ENCODE data around the gene VSNL1. TPM values are rescaled to one million over a fixed set of nuclear protein-coding genes. Genes with fewer than 3 reads are reported as not detected.

VSNL1 gene
- polyA plus RNA-seq, 3 donors, result 0.20 to 1.9 (median 0.30) TPM

DNA sequence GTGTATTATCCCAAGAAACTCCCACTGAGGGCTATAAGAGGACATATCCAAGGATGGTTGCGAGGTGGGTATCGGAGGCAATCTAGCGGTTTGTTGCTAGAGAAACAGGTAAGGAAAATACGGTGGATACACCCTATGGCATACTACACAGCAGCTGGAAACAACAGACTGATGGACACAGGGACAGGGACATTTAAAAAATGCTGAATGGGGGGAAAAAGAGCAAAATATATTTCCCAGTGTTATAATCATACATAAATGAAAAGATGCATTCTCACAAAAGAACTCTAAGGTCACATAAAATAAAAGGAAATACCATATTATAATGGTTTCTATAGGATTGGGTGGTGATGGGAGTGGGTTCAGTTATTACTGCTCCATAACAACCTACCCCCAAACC, 117.3 kb downstream of the VSNL1 start:
- 91 to 97% (median 97%) methylated on average over 4 of the region's 4 CpGs for WGBS, 3 donors
- H3K27ac ChIP-seq (ENCODE audit: low read depth, low read length), result no peak overlapping the region

DNA sequence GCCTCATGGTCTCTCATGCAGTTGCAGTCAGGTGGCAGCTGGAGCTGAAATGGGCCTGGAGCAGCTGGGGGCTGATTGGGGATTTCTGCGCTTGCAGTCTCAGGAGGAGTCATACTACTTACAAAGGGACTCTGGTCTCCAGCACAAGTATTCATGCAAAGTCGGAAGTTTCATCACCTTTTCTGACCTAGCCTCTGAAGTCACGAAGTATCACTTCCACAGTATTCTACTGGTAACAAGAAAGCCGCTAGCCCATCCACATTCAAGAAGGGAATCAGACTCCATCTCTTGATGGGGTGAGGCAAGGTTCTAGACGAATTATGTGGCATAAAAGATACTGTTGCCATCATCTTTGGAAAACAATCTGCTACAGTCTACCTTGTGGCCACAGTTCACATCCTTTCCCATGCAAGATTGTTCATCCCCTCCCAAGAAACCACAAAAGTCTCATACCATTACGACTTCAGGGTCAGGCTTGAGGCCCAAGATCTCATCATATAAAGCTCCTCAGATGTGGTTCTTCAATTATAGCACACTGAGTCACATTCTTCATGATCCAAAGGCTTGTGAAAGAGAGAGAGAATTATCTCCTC, 117.9 kb downstream of the VSNL1 start:
- H3K27ac ChIP-seq (ENCODE audit: low read depth, low read length), result no peak overlapping the region
- WGBS, 3 donors, result 77 to 94% (median 88%) methylated on average over 6 of the region's 6 CpGs

DNA sequence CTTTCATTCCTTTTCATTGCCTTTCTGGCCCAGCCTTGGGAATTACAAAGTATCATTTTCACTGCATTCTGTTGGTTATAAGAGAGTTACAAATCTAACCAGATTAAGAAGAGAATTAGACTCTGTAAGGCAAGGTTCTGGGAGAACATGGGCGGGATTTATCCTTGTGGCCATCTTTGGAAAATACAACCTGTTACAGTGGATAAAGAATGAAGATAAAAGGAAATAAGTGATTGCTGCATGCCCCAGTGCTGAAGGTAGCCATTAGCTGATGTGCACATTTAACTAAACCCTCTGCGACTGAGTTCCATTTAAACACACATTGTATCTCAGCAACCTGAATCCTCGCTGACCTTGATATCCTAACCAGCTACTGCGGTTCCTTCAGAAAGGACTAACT, 119.7 kb downstream of the VSNL1 start:
- 73 to 91% (median 87%) methylated on average over 4 of the region's 4 CpGs for WGBS, 3 donors
- H3K27ac ChIP-seq (ENCODE audit: low read depth, low read length), result no peak overlapping the region

DNA sequence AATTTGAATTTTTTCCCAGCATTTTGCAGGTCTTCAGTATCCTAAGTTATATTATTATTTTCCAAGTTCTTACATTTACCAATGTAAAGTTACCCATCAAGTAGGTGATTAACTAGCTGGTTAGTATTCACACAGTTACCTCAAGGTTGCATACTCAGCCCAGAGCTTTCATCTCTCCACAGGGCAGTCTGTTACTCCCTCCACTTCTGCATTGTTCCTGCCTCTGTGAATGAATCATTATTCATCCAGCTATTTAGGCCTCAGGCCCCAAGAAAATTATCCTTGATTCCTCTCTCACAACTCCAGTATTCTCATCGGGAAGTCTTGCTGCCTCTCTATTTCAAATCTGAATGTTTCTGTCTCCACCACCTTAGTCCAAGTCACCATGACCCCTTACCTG, 121.0 kb downstream of the VSNL1 start:
- 89 to 100% (median 98%) methylated on average over 1 of the region's 1 CpG for WGBS, 3 donors
- H3K27ac ChIP-seq (ENCODE audit: low read depth, low read length), result no peak overlapping the region

DNA sequence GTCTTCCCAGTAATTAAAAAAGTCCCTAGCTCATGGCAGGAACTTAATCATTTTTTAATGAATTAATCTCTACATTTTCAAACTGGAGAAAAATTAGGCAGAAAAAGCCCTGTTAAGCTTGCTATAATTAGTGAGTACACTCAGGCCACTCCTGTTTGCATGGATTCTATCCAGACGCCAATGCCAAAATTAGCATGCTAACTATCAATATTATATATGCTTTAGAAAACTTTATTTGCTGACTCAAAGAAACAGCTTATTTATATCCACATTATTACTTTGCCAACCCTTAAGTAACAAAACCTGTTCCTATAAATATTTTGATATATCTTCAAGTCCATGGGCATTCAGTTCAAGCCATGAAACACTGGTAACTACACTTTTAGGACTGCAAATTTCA, 122.2 kb downstream of the VSNL1 start:
- WGBS, 3 donors, result 84 to 95% (median 87%) methylated on average over 1 of the region's 1 CpG
- H3K27ac ChIP-seq (ENCODE audit: low read depth, low read length), result no peak overlapping the region

DNA sequence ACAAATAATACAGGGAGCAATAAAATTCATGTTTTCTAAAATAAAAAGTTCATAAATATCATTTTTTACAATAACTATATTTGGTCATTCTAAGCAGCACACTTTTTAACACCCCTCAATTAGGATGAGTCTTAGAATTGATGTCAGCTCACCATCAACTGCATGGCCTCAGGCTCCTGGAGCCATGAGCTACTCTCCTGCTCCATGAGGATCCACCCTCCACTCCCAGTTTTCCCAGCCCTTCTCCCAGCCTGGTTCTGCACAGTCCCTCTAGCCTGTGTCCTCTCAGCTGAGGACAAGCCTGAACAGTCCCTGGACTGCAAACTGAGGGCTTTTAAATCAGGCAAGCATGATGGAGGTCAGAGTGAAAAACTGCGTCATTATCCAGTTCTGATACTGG, 124.0 kb downstream of the VSNL1 start:
- WGBS, 3 donors, result 95 to 100% (median 98%) methylated on average over 1 of the region's 1 CpG
- no peak overlapping the region for H3K27ac ChIP-seq (ENCODE audit: low read depth, low read length)

DNA sequence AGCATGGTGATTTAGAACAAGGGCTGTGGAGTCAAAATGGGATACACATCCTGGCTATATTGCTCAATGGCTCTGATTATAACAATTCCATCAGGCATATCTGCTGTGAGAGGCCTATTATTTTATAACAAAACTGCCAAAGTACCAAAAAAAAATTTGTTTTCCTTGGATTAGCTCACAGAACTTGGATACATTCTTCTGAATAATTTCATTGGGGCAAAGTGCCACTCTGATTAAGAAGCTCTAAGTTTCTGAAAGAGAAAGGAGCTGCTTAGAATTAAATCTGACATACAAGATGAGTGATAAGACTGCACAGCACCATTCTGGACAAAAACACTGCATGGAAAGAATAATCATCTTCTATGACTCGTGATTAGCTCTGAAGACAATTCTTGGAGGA, 127.4 kb downstream of the VSNL1 start:
- H3K27ac ChIP-seq (ENCODE audit: low read depth, low read length), result no peak overlapping the region
- 81 to 88% (median 83%) methylated on average over 1 of the region's 1 CpG for whole genome bisulfite sequencing, 3 donors

DNA sequence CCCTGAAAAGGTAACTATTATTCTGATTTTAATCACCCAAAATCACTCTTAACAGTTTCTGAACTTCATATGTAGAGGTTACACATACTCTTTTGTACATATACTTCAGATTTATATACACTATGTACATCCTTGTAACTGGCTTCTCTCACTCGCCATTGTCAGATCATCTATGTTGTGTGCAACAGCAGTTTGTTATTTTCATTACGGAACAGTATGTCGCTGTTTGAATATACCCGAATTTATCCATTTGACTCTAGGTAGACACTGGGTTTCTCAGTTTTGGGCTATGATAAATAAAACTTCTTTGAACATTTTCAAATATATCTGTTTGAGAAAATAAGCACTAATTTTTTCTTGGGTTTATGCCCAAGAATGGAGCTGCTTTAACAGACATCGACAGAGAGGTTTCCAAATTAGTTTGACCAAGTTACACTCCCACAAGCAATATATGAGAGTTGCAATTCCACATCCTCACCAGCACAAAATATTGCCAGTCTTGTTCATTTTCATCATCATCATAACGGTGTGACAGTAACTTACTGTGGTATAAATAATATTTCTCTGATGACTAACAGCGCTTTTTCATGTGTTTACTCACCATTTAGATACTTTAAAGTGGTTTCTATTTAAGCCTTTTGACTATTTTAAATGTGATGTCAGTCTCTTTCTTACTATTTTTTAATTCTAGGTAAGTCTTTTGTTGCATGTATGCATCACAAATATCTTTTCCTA, 132.3 kb downstream of the VSNL1 start:
- no peak overlapping the region for H3K27ac ChIP-seq (ENCODE audit: low read depth, low read length)
- WGBS, 3 donors, result 84 to 86% (median 86%) methylated on average over 7 of the region's 7 CpGs

DNA sequence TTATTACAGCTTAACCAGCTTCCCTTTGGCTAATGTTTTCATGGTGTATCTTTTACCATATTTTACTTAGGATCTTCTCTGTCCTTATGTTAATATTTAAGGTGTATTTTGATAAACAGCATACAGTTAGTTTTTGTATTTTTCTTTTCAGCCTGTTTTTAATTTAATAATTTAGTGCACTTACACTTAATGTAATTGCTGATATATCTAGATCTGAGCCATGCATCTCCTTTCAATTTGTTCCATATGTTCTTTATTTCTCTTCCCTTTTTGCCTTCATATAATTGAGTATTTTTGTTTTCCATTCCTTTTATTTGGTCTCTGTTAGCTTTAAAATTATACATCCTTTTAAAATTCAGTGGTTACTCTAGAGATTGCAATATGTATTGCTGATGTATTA, 134.3 kb downstream of the VSNL1 start:
- H3K27ac ChIP-seq (ENCODE audit: low read depth, low read length), result no peak overlapping the region

DNA sequence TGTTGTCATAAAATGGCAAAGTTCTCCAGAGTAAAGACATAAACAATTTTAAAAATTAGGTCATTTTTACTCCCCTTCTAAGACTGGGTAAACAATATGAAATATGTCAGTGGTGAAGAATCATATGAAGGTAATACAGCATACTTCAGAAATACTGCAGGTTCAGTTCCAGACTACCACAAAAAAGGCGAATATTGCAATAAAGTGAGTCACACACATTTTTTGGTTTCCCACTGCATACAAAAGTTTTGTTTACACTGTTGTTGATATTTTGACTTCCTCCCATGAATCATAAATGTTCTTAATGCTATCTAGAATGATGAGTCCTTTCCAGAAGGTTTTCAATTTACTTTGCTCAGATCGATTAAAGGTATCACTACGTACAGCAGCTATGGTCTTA, 139.6 kb downstream of the VSNL1 start:
- 96% methylated on average over 3 of the region's 3 CpGs for WGBS, 3 donors
- no peak overlapping the region for H3K27ac ChIP-seq (ENCODE audit: low read depth, low read length)

DNA sequence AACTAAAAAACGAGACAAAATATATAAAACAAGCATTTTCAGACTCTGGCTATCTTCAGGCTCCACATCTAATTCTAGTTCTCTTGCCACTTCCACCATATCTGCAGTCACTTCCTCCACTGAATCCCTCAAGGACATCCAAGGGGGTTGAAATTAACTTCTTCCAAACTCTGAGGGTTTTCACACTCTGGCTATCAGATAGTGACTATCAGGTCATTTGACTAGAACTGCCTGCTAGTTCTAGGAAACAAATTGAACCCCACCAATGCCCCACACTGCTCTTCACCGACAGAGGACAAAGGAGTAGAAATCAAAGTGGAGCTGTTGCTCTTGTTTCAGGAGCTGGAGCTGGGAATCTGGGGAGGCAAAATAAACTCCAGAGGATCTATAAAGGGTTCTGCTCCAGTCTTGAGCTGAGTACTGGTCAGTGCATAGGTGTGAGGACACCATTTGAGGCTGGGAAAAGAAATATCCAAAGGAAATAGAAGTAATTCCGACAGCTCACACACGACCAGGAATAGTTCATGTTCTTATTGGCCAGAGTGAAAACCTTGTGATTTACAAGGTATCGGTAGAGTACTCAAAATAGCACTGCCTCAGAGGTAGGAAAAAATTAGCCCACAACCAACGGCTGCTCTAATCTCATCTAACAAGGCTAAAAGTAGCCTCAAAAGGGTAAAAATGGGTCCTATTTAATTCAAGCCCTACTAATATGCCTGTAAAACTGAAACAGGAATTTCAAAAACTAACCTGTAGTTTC, 141.8 kb downstream of the VSNL1 start:
- no peak overlapping the region for H3K27ac ChIP-seq (ENCODE audit: low read depth, low read length)
- 88 to 92% (median 92%) methylated on average over 6 of the region's 6 CpGs for WGBS, 3 donors

DNA sequence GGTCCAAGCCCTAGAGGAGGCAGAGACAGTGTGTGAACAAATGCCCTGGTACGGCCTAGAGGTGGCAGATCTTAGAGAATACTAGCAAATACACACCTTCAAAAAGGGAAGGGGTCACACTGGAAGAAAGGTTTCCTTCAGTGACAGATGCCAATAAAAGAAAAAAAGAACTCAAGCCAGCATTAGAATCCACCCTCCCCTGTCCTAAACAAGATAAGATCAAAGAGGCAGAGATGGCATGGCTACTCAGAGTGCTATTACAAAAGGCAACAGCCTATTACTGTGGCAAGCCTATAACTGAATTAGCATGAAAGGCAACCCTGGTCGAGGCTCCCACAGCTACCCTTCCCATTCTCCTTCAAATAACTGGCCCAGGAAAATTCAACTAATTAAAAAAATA, 143.5 kb downstream of the VSNL1 start:
- WGBS, 3 donors, result 94 to 98% (median 94%) methylated on average over 2 of the region's 2 CpGs
- no peak overlapping the region for H3K27ac ChIP-seq (ENCODE audit: low read depth, low read length)

DNA sequence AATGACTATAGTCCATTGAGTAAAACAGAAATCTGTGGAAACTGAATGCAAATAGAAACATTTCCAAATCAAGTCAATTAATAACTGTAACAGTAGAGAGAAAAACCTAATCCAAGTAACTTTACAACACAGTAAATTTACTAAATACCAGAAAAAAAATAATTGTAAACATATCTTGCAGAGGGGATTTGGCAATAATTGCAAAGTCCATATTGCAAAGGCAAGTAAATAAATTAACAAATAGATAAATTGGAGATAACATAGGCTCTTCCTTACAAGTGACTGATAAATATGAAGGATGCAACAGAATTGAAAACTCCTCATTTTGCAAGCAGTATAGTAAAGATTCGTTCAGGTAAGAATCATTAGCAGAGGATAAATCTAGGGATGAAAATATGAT, 148.1 kb downstream of the VSNL1 start:
- 78 to 89% (median 82%) methylated on average over 1 of the region's 1 CpG for WGBS, 3 donors
- H3K27ac ChIP-seq (ENCODE audit: low read depth, low read length), result no peak overlapping the region

DNA sequence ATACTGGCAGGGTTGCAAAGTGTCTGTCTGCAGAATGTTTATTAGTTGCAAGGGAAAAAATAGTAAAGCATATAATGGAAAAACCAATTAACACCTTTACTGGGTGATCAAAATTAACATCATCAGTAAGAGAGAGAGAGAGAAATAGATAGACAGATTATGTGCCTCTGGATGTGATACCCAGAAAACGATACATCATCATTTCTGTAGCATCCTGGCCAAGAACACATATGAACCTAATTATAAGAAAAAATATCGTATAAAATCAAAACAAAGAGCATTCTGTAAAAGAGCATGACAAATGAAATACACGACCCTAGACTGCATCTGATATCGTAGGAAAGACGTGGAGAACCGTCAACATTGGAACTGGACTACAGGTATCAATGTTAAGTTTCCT, 148.5 kb downstream of the VSNL1 start:
- no peak overlapping the region for H3K27ac ChIP-seq (ENCODE audit: low read depth, low read length)
- 87 to 93% (median 88%) methylated on average over 6 of the region's 6 CpGs for WGBS, 3 donors

DNA sequence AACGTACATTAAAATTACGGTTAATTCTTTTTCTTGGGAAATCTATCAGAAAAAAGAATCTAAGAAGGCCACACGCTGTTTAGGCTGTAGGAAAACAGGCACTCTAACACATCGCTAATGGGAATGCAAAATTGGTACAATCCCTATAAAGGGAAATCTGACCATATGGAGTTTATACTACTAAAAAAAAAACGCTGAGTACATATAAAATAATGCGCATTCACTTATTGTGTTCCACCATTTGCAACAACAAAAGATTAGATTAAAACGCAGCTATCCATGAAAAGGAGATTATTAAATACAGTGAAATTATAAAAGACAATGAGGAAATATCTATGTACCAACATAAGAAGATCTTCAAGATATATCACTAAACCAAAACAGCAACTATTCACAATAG, 150.3 kb downstream of the VSNL1 start:
- 97 to 98% (median 98%) methylated on average over 7 of the region's 7 CpGs for WGBS, 3 donors
- H3K27ac ChIP-seq (ENCODE audit: low read depth, low read length), result no peak overlapping the region

Other genes starting within 250 kb of the VSNL1 start
- not detected for gene RAD51AP2, start 22.3 kb upstream of the VSNL1 start, polyA plus RNA-seq
- 1 to 10 TPM; 2.5 to 4.9 (median 4.4) TPM for gene SMC6, start 213.1 kb downstream of the VSNL1 start, polyA plus RNA-seq
- 1 to 10 TPM in 1 of 3 donors, under 1 TPM in 2; 0.34 to 1.0 (median 0.89) TPM for gene GEN1, start 213.4 kb downstream of the VSNL1 start, polyA plus RNA-seq

All from adipose tissue (tissue), 3 donors.